Liver (tissue), 9 donors: ENCODE data around the gene FAM107A. TPM values are rescaled to one million over a fixed set of nuclear protein-coding genes. Genes with fewer than 3 reads are reported as not detected.

Source experiments
- DNase-seq: peaks from one replicate; pipeline ENCODE4 v3.0.0-alpha.2; 2017; ENCODE audit warnings: low spot score
- H3K27ac ChIP-seq, 2 donors: one replicate each; pipeline ENCODE4 v1.7.0; 2013; ENCODE audit warnings: inconsistent platforms in 2 of 2, low read length in 2 of 2, control low read depth in 1 of 2, low read depth in 1 of 2, mild to moderate bottlenecking in 1 of 2
- H3K27me3 ChIP-seq, 4 donors: one replicate each; pipeline versions ENCODE4 v1.6.1 to v1.7.0; 2013; ENCODE audit warnings: low read length in 3 of 4, inconsistent platforms in 1 of 4, mild to moderate bottlenecking in 1 of 4, moderate library complexity in 1 of 4; ENCODE audit not compliant: control insufficient read depth in 4 of 4, insufficient read depth in 4 of 4
- H3K36me3 ChIP-seq, 4 donors: one replicate each; pipeline versions ENCODE4 v1.6.1 to v1.7.0; 2013; ENCODE audit warnings: low read length in 3 of 4, mild to moderate bottlenecking in 3 of 4, low read depth in 1 of 4, moderate library complexity in 1 of 4; ENCODE audit not compliant: control insufficient read depth in 4 of 4, insufficient read depth in 3 of 4
- H3K4me1 ChIP-seq, 4 donors: one replicate each; pipeline versions ENCODE4 v1.6.1 to v1.7.0; 2013; ENCODE audit warnings: low read length in 3 of 4, mild to moderate bottlenecking in 3 of 4, moderate library complexity in 1 of 4; ENCODE audit not compliant: control insufficient read depth in 4 of 4, insufficient read depth in 4 of 4
- H3K4me3 ChIP-seq, 3 donors: one replicate each; pipeline versions ENCODE4 v1.6.1 to v1.7.0; 2013; ENCODE audit warnings: low read length in 3 of 3, control low read depth in 1 of 3, low read depth in 1 of 3, mild to moderate bottlenecking in 1 of 3
- H3K9ac ChIP-seq, 2 donors: one replicate each; pipeline ENCODE4 v1.7.0; 2013; ENCODE audit warnings: low read length in 2 of 2, mild to moderate bottlenecking in 2 of 2, moderate library complexity in 2 of 2, control low read depth in 1 of 2, low read depth in 1 of 2
- H3K9me3 ChIP-seq, 4 donors: one replicate each; pipeline versions ENCODE4 v1.6.1 to v1.7.0; 2013; ENCODE audit warnings: low read length in 3 of 4; ENCODE audit not compliant: control insufficient read depth in 4 of 4
- ATF3 ChIP-seq: IDR thresholded peaks from 2 replicates; pipeline ENCODE4 v1.6.1; 2016; ENCODE audit warnings: antibody characterized with exemption
- CTCF ChIP-seq: fragments of 150-350 bp; IDR thresholded peaks from 2 replicates; pipeline ENCODE4 v1.5.1; 2017; ENCODE audit warnings: improper control_type of control experiment, low read depth, low read length; ENCODE audit not compliant: missing input control
- EGR1 ChIP-seq, 2 donors: IDR thresholded peaks; 2 replicates each; pipeline ENCODE4 v1.6.1; 2016 to 2018; ENCODE audit warnings: antibody characterized with exemption in 2 of 2, low read depth in 2 of 2
- FOXA1 ChIP-seq: IDR thresholded peaks from 2 replicates; pipeline ENCODE4 v1.6.1; 2016; ENCODE audit warnings: antibody characterized with exemption
- GABPA ChIP-seq, 2 donors: IDR thresholded peaks in 1 of 2; conservative IDR thresholded peaks in 1 of 2; 2 replicates each; pipeline ENCODE4 v1.6.1; 2016; ENCODE audit warnings: antibody characterized with exemption in 2 of 2, mild to moderate bottlenecking in 1 of 2, moderate library complexity in 1 of 2
- HNF4A ChIP-seq, 2 donors: conservative IDR thresholded peaks; 2 replicates each; pipeline ENCODE4 v1.6.1; 2016; ENCODE audit warnings: antibody characterized with exemption in 2 of 2, mild to moderate bottlenecking in 2 of 2
- HNF4G ChIP-seq: IDR thresholded peaks from 2 replicates; pipeline ENCODE4 v1.6.1; 2016; ENCODE audit warnings: antibody characterized with exemption
- JUND ChIP-seq, 2 donors: IDR thresholded peaks; 2 replicates each; pipeline ENCODE4 v1.6.1; 2016; ENCODE audit warnings: antibody characterized with exemption in 2 of 2
- MAX ChIP-seq: IDR thresholded peaks from 2 replicates; pipeline ENCODE4 v1.6.1; 2016; ENCODE audit warnings: antibody characterized with exemption
- RAD21 ChIP-seq, 2 donors: IDR thresholded peaks; 2 replicates each; pipeline ENCODE4 v1.6.1; 2016; ENCODE audit warnings: antibody characterized with exemption in 2 of 2, mild to moderate bottlenecking in 2 of 2
- REST ChIP-seq: IDR thresholded peaks from 2 replicates; pipeline ENCODE4 v1.6.1; 2016; ENCODE audit warnings: antibody characterized with exemption, mild to moderate bottlenecking
- RXRA ChIP-seq, 2 donors: IDR thresholded peaks; 2 replicates each; pipeline ENCODE4 v1.6.1; 2017 to 2018; ENCODE audit warnings: antibody characterized with exemption in 2 of 2, mild to moderate bottlenecking in 1 of 2
- SP1 ChIP-seq: IDR thresholded peaks from 2 replicates; pipeline ENCODE4 v1.6.1; 2018; ENCODE audit warnings: antibody characterized with exemption, mild to moderate bottlenecking
- TAF1 ChIP-seq: conservative IDR thresholded peaks from 2 replicates; pipeline ENCODE4 v1.6.1; 2016; ENCODE audit warnings: antibody characterized with exemption, mild to moderate bottlenecking
- YY1 ChIP-seq: IDR thresholded peaks from 2 replicates; pipeline ENCODE4 v1.6.1; 2016; ENCODE audit warnings: antibody characterized with exemption, mild to moderate bottlenecking
- ZBTB33 ChIP-seq: IDR thresholded peaks from 2 replicates; pipeline ENCODE4 v1.6.1; 2016; ENCODE audit warnings: antibody characterized with exemption
- WGBS: extraction: QIAGEN DNeasy Blood & Tissue Kit; methylation state at CpG from one replicate; pipeline ENCODE4 v1.1.7; 2013; 5-methylcytosine and 5-hydroxymethylcytosine counted together
- polyA plus RNA-seq, 2 donors: library from polyadenylated mRNA; stranded (reverse) in 1 of 2; unstranded in 1 of 2; fragments of 200-250 nt in 1 of 2; fragments of >200 nt in 1 of 2; fragmentation: Nextera tagmentation in 1 of 2; extraction: Ambion mirVana in 1 of 2; gene quantifications; one replicate each; pipeline versions ENCODE4 v1.2.1 to v1.2.3, GENCODE V29; 2013 to 2015
- total RNA-seq, 2 donors: library from RNA; depleted of rRNA; stranded (reverse); fragments of >200 nt; gene quantifications; one replicate each; pipeline ENCODE4 v1.2.3, GENCODE V29; 2014
- donor health status: healthy.
- donor health status: healthy.
- donor health status: healthy.
- donor health status: healthy.
- donor health status: healthy.

Gene FAM107A
- total and polyA plus RNA-seq, 4 donors, result 0.05 to 4.7 (median 1.4) TPM

GRCh38 chr3:58521917-58522631 is 55.1 kb downstream of the FAM107A start:
- peak overlapping the region in 1 of 2 donors; percentile 9 for H3K9ac ChIP-seq
- H3K27ac ChIP-seq, result peak overlapping the region; percentile 95
- H3K4me1 ChIP-seq, result peaks cover 35 to 88% (median 77%) of the 10 kb centered on the region in 4 donors
- DNase-seq, result no peak
- 37% methylated on average over 10 of the region's 10 CpGs for WGBS
- no peaks in the 10 kb centered on the region for H3K9me3 ChIP-seq
- TF ChIP-seq YY1 (peak; percentile 93), RXRA (IDR thresholded peaks at IDR 0.05) (peak in 1 of 2 donors; percentile 29), TAF1 (no peak), HNF4G (no peak), SP1 (peak; percentile 28), CTCF (no peak), ZBTB33 (no peak), MAX (peak; percentile 70), EGR1 (IDR thresholded peaks at IDR 0.05; ENCODE audit: low read depth in 2 of 2) (no peak), RAD21 (IDR thresholded peaks at IDR 0.05) (no peak), ATF3 (peak; percentile 78), JUND (IDR thresholded peaks at IDR 0.05) (peak in 1 of 2 donors; percentile 41), REST (peak; percentile 10)
- H3K27me3 ChIP-seq, result no peaks in the 10 kb centered on the region
- H3K4me3 ChIP-seq, result no peak overlapping the region
- peaks cover 0 to 29% (median 8%) of the 10 kb centered on the region in 4 donors for H3K36me3 ChIP-seq

- Histone ChIP-seq H3K4me3 (no peak overlapping the region), H3K27me3 (no peaks in the 10 kb centered on the region), H3K9me3 (no peaks in the 10 kb centered on the region), H3K9ac (no peak overlapping the region), H3K27ac (peak overlapping the region; percentile 95), H3K36me3 (peaks cover 0 to 34% (median 10%) of the 10 kb centered on the region in 4 donors), H3K4me1 (peaks cover 33 to 80% (median 70%) of the 10 kb centered on the region in 4 donors)
- DNase-seq, result no peak
- 82% methylated on average over 3 of the region's 3 CpGs for WGBS
- TF ChIP-seq CTCF, result no peak
- no peak for TF ChIP-seq HNF4A (conservative IDR thresholded peaks at IDR 0.05)
- TF ChIP-seq EGR1 (IDR thresholded peaks at IDR 0.05; ENCODE audit: low read depth in 2 of 2), result no peak
- TF ChIP-seq GABPA (IDR thresholded peaks at IDR 0.05 in 1 of 2, conservative IDR thresholded peaks at IDR 0.05 in 1 of 2), result no peak
- no peak for TF ChIP-seq RAD21 (IDR thresholded peaks at IDR 0.05)
- no peak for TF ChIP-seq FOXA1
- no peak for TF ChIP-seq TAF1
- no peak for TF ChIP-seq ATF3
- no peak for TF ChIP-seq RXRA (IDR thresholded peaks at IDR 0.05)
- TF ChIP-seq REST, result no peak
Observed at GRCh38 chr3:58521336-58521670, 55.9 kb downstream of the FAM107A start.
